ENCODE results near the gene BLOC1S5. TPM values are rescaled to one million over a fixed set of nuclear protein-coding genes. Genes with fewer than 3 reads are reported as not detected.
A peak's percentile ranks its signal among the peaks of the same experiment; 100 is the strongest.

BLOC1S5 gene
- polyA plus RNA-seq, 3 donors: 3.7 to 11.7 (median 9.2) TPM

DNA sequence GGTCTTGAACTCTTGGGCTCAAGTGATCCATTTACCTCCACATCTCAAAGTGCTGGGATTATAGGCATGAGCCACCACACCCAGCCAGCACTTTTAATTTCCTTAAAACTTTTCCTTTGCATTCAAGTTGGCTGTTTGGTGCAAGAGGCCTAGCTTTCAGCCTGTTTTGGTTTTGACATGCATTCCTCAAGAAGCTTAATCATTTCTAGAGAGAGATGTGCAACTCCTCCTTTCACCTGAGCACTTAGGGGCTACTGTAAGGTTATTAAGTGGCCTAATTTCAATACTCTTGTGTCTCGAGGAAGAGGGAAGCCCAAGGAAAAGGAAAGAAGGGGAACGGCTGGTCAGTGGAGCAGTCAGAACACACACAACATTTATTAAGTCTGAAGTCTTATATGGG is 13.8 kb upstream of the BLOC1S5 start:
- H2AFZ ChIP-seq (ENCODE audit: insufficient read depth, low read depth, low read length, poor library complexity, severe bottlenecking): no peak overlapping the region
- no peak overlapping the region for H3K4me2 ChIP-seq (replicated peaks; ENCODE audit: extremely low read depth, low read length, poor library complexity, severe bottlenecking)
- peaks cover 30% of the 10 kb centered on the region for H3K79me2 ChIP-seq (ENCODE audit: insufficient read depth, low read length)
- H4K20me1 ChIP-seq (ENCODE audit: insufficient read depth, low read length): no peaks in the 10 kb centered on the region
- TF ChIP-seq, protein P1, sequence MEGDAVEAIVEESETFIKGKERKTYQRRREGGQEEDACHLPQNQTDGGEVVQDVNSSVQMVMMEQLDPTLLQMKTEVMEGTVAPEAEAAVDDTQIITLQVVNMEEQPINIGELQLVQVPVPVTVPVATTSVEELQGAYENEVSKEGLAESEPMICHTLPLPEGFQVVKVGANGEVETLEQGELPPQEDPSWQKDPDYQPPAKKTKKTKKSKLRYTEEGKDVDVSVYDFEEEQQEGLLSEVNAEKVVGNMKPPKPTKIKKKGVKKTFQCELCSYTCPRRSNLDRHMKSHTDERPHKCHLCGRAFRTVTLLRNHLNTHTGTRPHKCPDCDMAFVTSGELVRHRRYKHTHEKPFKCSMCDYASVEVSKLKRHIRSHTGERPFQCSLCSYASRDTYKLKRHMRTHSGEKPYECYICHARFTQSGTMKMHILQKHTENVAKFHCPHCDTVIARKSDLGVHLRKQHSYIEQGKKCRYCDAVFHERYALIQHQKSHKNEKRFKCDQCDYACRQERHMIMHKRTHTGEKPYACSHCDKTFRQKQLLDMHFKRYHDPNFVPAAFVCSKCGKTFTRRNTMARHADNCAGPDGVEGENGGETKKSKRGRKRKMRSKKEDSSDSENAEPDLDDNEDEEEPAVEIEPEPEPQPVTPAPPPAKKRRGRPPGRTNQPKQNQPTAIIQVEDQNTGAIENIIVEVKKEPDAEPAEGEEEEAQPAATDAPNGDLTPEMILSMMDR (IDR thresholded peaks at IDR 0.05): no peak
- WGBS (ENCODE audit: insufficient coverage): no CpG with 5 or more reads among the region's 2 CpGs
- no peak overlapping the region for H3K9ac ChIP-seq (ENCODE audit: insufficient read depth, low read length, poor library complexity, severe bottlenecking)
- intact Hi-C loops (cut with micrococcal nuclease): no loop called here
- Mint-ChIP-seq H3K27me3 (ENCODE audit: low read depth in 3 of 3) (no peaks in the 10 kb centered on the region), H3K27ac (peak overlapping the region in 3 of 7 donors; percentile 20 to 72 (median 29)), H3K36me3 (peaks cover 6 to 8% of the 10 kb centered on the region in 2 donors), H3K9me3 (peaks cover 0 to 1% (median 0%) of the 10 kb centered on the region in 7 donors), H3K4me1 (peaks cover 73% of the 10 kb centered on the region), H3K4me3 (no peak overlapping the region)
- no peak for DNase-seq
- no peak overlapping the region for H3K27ac ChIP-seq (ENCODE audit: low read depth in 1 of 2, low read length in 2 of 2)
- H3K36me3 ChIP-seq (replicated peaks in 1 of 2; ENCODE audit: control insufficient read depth in 1 of 2, insufficient read depth in 2 of 2, low read length in 2 of 2): no peaks in the 10 kb centered on the region
- H3K9me3 ChIP-seq (replicated peaks in 1 of 2; ENCODE audit: control insufficient read depth in 1 of 2, insufficient read depth in 1 of 2, low read length in 2 of 2): no peaks in the 10 kb centered on the region
- H3K27me3 ChIP-seq (ENCODE audit: control insufficient read depth in 2 of 2, insufficient read depth in 2 of 2, low read length in 2 of 2): no peaks in the 10 kb centered on the region
- H3K4me3 ChIP-seq (replicated peaks in 1 of 3; ENCODE audit: low read depth in 2 of 3, low read length in 3 of 3): no peak overlapping the region
- peaks cover 48 to 72% of the 10 kb centered on the region in 2 donors for H3K4me1 ChIP-seq (ENCODE audit: control insufficient read depth in 1 of 2, insufficient read depth in 2 of 2, low read length in 2 of 2)

DNA sequence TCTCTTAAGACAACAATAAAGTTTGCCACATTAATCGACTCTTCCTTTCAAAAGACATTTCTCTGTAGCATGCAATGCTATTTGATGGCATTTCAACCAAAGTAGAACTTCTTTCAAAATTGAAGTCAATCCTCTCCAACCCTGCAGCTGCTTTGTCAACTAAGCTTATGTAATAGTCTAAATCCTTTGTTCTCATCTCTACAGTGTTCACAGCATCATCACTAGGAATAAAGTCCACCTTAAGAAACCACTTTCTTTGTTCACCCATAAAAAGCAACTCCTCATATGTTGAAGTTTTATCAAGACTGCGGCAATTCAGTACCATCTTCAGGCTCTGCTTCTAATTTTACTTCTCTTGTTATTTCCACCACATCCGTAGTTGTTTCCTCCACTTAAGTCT is 11.5 kb upstream of the BLOC1S5 start:
- no peaks in the 10 kb centered on the region for H3K27me3 ChIP-seq (ENCODE audit: control insufficient read depth in 2 of 2, insufficient read depth in 2 of 2, low read length in 2 of 2)
- H4K20me1 ChIP-seq (ENCODE audit: insufficient read depth, low read length): no peaks in the 10 kb centered on the region
- H3K79me2 ChIP-seq (ENCODE audit: insufficient read depth, low read length): peaks cover 15% of the 10 kb centered on the region
- Mint-ChIP-seq H3K4me3 (peak overlapping the region in 1 of 2 donors; percentile 72), H3K27ac (peak overlapping the region; percentile 65 to 89 (median 80)), H3K27me3 (ENCODE audit: low read depth in 3 of 3) (no peaks in the 10 kb centered on the region), H3K4me1 (peaks cover 63% of the 10 kb centered on the region), H3K36me3 (peaks cover 2 to 5% of the 10 kb centered on the region in 2 donors), H3K9me3 (peaks cover 0 to 1% (median 0%) of the 10 kb centered on the region in 7 donors)
- TF ChIP-seq, protein P1 (IDR thresholded peaks at IDR 0.05): no peak
- H3K36me3 ChIP-seq (replicated peaks in 1 of 2; ENCODE audit: control insufficient read depth in 1 of 2, insufficient read depth in 2 of 2, low read length in 2 of 2): no peaks in the 10 kb centered on the region
- H3K27ac ChIP-seq (ENCODE audit: low read depth in 1 of 2, low read length in 2 of 2): peak overlapping the region in 1 of 2 donors; percentile 68
- no peak for DNase-seq
- peak overlapping the region; percentile 23 for H3K4me2 ChIP-seq (replicated peaks; ENCODE audit: extremely low read depth, low read length, poor library complexity, severe bottlenecking)
- no CpG with 5 or more reads among the region's 3 CpGs for WGBS (ENCODE audit: insufficient coverage)
- H3K4me3 ChIP-seq (replicated peaks in 1 of 3; ENCODE audit: low read depth in 2 of 3, low read length in 3 of 3): peak overlapping the region in 1 of 3 experiments; percentile 23
- H2AFZ ChIP-seq (ENCODE audit: insufficient read depth, low read depth, low read length, poor library complexity, severe bottlenecking): peak overlapping the region; percentile 43
- no peak overlapping the region for H3K9ac ChIP-seq (ENCODE audit: insufficient read depth, low read length, poor library complexity, severe bottlenecking)
- H3K4me1 ChIP-seq (ENCODE audit: control insufficient read depth in 1 of 2, insufficient read depth in 2 of 2, low read length in 2 of 2): peaks cover 38 to 51% of the 10 kb centered on the region in 2 donors
- intact Hi-C loops (cut with micrococcal nuclease): no loop called here
- H3K9me3 ChIP-seq (replicated peaks in 1 of 2; ENCODE audit: control insufficient read depth in 1 of 2, insufficient read depth in 1 of 2, low read length in 2 of 2): no peaks in the 10 kb centered on the region

All from CD14-positive monocyte (primary cell).